ENCODE results near the gene PLAAT5. TPM values are rescaled to one million over a fixed set of nuclear protein-coding genes. Genes with fewer than 3 reads are reported as not detected.

The PLAAT5 gene
- total and polyA plus RNA-seq, 2 of the 8 experiments (the other 6 are each of a cell fraction or from before 2014, with no cell fraction given), result 16.0 to 18.7 TPM

DNA sequence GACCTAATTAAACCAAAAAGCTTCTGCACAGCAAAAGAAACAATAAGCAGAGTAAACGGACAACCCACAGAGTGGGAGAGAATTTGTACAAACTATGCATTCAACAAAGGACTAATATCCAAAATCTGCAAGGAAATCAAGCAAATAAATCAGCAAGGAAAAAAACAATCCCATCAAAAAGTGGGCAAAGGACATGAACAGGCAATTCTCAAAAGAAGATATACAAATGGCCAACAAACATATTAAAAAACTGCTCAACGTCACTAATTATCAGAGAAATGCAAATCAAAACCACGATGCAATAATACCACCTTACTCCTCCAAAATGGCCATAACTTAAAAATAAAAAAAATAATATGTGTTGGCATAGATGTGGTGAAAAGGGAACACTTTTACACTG is 5.2 kb downstream of the PLAAT5 start (continued):
- TF ChIP-seq RBBP5 (IDR thresholded peaks at IDR 0.05; ENCODE audit: borderline replicate concordance, low read depth, low read length) (no peak), CREB1 (IDR thresholded peaks at IDR 0.05) (no peak), CHD1 (IDR thresholded peaks at IDR 0.05; ENCODE audit: low read depth, low read length) (no peak), JUND (IDR thresholded peaks at IDR 0.05; ENCODE audit: low read length) (no peak), SIRT6 (IDR thresholded peaks at IDR 0.05; ENCODE audit: low read length) (no peak)
- TF ChIP-seq, protein P1, sequence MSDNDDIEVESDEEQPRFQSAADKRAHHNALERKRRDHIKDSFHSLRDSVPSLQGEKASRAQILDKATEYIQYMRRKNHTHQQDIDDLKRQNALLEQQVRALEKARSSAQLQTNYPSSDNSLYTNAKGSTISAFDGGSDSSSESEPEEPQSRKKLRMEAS (IDR thresholded peaks at IDR 0.05), result no peak
